ENCODE measurements around the gene FOCAD. TPM values are rescaled to one million over a fixed set of nuclear protein-coding genes. Genes with fewer than 3 reads are reported as not detected.

The FOCAD gene
- total RNA-seq, 1 experiment from 2014 or later: 43.3 TPM

GRCh38 chr9:20981486-20981885 lies 297.4 kb downstream of the FOCAD start:
- Histone ChIP-seq H2AFZ (ENCODE audit: low read length) (no peak overlapping the region), H3T11ph (ENCODE audit: low read length) (no peak overlapping the region), H2AK5ac (ENCODE audit: insufficient read length, low read length) (no peak overlapping the region), H4K91ac (ENCODE audit: insufficient read length, low read depth, low read length) (no peak overlapping the region), H3K27ac (ENCODE audit: insufficient read length, low read depth, low read length) (no peak overlapping the region), H3K23me2 (ENCODE audit: insufficient read length, low read depth, low read length, poor library complexity, severe bottlenecking) (no peaks in the 10 kb centered on the region), H3K4me1 (ENCODE audit: insufficient read depth, low read length) (no peaks in the 10 kb centered on the region), H3K14ac (ENCODE audit: insufficient read depth, low read length) (no peak overlapping the region), H3K9ac (ENCODE audit: extremely low read depth, insufficient read length, low read length) (no peak overlapping the region), H4K20me1 (ENCODE audit: control insufficient read depth, insufficient read depth, insufficient read length) (no peaks in the 10 kb centered on the region), H3K4me2 (ENCODE audit: insufficient read depth, insufficient read length, low read length) (no peak overlapping the region), H2BK20ac (ENCODE audit: low read depth, low read length, poor library complexity, severe bottlenecking) (no peak overlapping the region), H4K8ac (replicated peaks; ENCODE audit: insufficient read length, low read depth, low read length) (no peak overlapping the region), H2BK12ac (ENCODE audit: insufficient read length, low read depth, low read length) (no peak overlapping the region), H3K9me3 (ENCODE audit: control insufficient read depth, low read depth, low read length) (no peaks in the 10 kb centered on the region), H3K27me3 (ENCODE audit: insufficient read depth, low read length) (no peaks in the 10 kb centered on the region), H3K18ac (ENCODE audit: insufficient read length, low read depth, low read length) (no peak overlapping the region), H2BK5ac (ENCODE audit: insufficient read length, low read length) (no peak overlapping the region), H3K23ac (ENCODE audit: insufficient read length, low read depth, low read length) (no peak overlapping the region), H3K79me2 (ENCODE audit: insufficient read depth, low read length) (no peaks in the 10 kb centered on the region), H2BK120ac (ENCODE audit: low read depth, low read length, poor library complexity, severe bottlenecking) (no peak overlapping the region), H3K79me1 (ENCODE audit: insufficient read depth, low read depth, low read length, poor library complexity, severe bottlenecking) (no peaks in the 10 kb centered on the region), H4K5ac (ENCODE audit: insufficient read length, low read depth, low read length) (no peak overlapping the region), H2BK15ac (ENCODE audit: low read depth, low read length) (no peak overlapping the region), H3K56ac (ENCODE audit: insufficient read length, low read depth, low read length) (no peak overlapping the region), H3K4ac (ENCODE audit: low read depth, low read length) (no peak overlapping the region)
- TF ChIP-seq, protein P1, sequence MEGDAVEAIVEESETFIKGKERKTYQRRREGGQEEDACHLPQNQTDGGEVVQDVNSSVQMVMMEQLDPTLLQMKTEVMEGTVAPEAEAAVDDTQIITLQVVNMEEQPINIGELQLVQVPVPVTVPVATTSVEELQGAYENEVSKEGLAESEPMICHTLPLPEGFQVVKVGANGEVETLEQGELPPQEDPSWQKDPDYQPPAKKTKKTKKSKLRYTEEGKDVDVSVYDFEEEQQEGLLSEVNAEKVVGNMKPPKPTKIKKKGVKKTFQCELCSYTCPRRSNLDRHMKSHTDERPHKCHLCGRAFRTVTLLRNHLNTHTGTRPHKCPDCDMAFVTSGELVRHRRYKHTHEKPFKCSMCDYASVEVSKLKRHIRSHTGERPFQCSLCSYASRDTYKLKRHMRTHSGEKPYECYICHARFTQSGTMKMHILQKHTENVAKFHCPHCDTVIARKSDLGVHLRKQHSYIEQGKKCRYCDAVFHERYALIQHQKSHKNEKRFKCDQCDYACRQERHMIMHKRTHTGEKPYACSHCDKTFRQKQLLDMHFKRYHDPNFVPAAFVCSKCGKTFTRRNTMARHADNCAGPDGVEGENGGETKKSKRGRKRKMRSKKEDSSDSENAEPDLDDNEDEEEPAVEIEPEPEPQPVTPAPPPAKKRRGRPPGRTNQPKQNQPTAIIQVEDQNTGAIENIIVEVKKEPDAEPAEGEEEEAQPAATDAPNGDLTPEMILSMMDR (conservative IDR thresholded peaks at IDR 0.05): no peak
- Mint-ChIP-seq H3K4me3 (no peak overlapping the region), H3K4me1 (no peaks in the 10 kb centered on the region), H3K9me3 (no peaks in the 10 kb centered on the region), H3K27me3 (ENCODE audit: low read depth) (no peaks in the 10 kb centered on the region), H3K36me3 (ENCODE audit: insufficient read depth in 1 of 3, low read depth in 3 of 3) (peaks cover 7 to 33% (median 27%) of the 10 kb centered on the region in 3 experiments; a peak in 5 of 7 replicates), H3K27ac (no peak overlapping the region; a peak in 1 of 7 replicates)
- no peak for DNase-seq
- no CpG with 5 or more reads among the region's 2 CpGs for WGBS (ENCODE audit: extremely low coverage, insufficient read length, low lambda C conversion rate)
